Glomerular endothelial cell (primary cell): ENCODE results near the gene SRD5A1. TPM values are rescaled to one million over a fixed set of nuclear protein-coding genes. Genes with fewer than 3 reads are reported as not detected.

ENCODE experiments used
- DNase-seq: peaks from one replicate; pipeline ENCODE4 v3.0.0-alpha.2; 2011; ENCODE audit warnings: low read depth, low spot score; ENCODE audit errors: extremely low read depth
- total RNA-seq: library from RNA; depleted of rRNA; stranded (reverse); fragments of >200 nt; gene quantifications from 2 replicates; pipeline ENCODE4 v1.2.3, GENCODE V29; 2015

Gene SRD5A1
- total RNA-seq, 1 donor from 2014 or later: 23.8 TPM

- no peak for DNase-seq
Observed at GRCh38 chr5:6604341-6604740, 28.9 kb upstream of the SRD5A1 start.

- DNase-seq: no peak
Observed at GRCh38 chr5:6604946-6605345, 28.3 kb upstream of the SRD5A1 start.

GRCh38 chr5:6606884-6607558, 26.2 kb upstream of the SRD5A1 start:
- DNase-seq: no peak

- DNase-seq: no peak
Observed at GRCh38 chr5:6607559-6607936, 25.7 kb upstream of the SRD5A1 start.

- DNase-seq: no peak
Observed at GRCh38 chr5:6608016-6608415, 25.2 kb upstream of the SRD5A1 start.

GRCh38 chr5:6611334-6612256, 21.6 kb upstream of the SRD5A1 start:
- no peak for DNase-seq

GRCh38 chr5:6615034-6615815, 18.0 kb upstream of the SRD5A1 start:
- no peak for DNase-seq

GRCh38 chr5:6616632-6617031, 16.6 kb upstream of the SRD5A1 start:
- no peak for DNase-seq

GRCh38 chr5:6623228-6623627, 10.0 kb upstream of the SRD5A1 start:
- DNase-seq: no peak

- no peak for DNase-seq
Observed at GRCh38 chr5:6623941-6624340, 9.3 kb upstream of the SRD5A1 start.

- DNase-seq: no peak
Observed at GRCh38 chr5:6626508-6626907, 6.7 kb upstream of the SRD5A1 start.

GRCh38 chr5:6631441-6631840, 1.8 kb upstream of the SRD5A1 start:
- DNase-seq: no peak

- DNase-seq: no peak
Observed at GRCh38 chr5:6632324-6632887, 834 bp upstream of the SRD5A1 start.

GRCh38 chr5:6633469-6634245, 417 bp downstream of the SRD5A1 start:
- DNase-seq: no peak

GRCh38 chr5:6634306-6634705, 1.1 kb downstream of the SRD5A1 start:
- no peak for DNase-seq

- no peak for DNase-seq
Observed at GRCh38 chr5:6634788-6635430, 1.7 kb downstream of the SRD5A1 start.

- DNase-seq: no peak
Observed at GRCh38 chr5:6636293-6636692, 3.1 kb downstream of the SRD5A1 start.

GRCh38 chr5:6637022-6637421, 3.8 kb downstream of the SRD5A1 start:
- DNase-seq: no peak

- DNase-seq: no peak
Observed at GRCh38 chr5:6637590-6637989, 4.3 kb downstream of the SRD5A1 start.

- no peak for DNase-seq
Observed at GRCh38 chr5:6638236-6638635, 5.0 kb downstream of the SRD5A1 start.
